GM08714 (cell line): Measurements from ENCODE around the gene RAB38.

Source experiments
- H3K4me3 ChIP-seq: fragments of 200-500 bp; sonication (Bioruptor generic); 2 replicates; pipeline ENCODE4 v1.5.1; 2014; ENCODE audit warnings: mild to moderate bottlenecking, low read length, inconsistent platforms
- ZNF274 ChIP-seq: IDR thresholded peaks from 2 replicates; pipeline ENCODE4 v1.6.1; 2012; ENCODE audit warnings: mild to moderate bottlenecking, low read depth, low read length

The RAB38 gene

GRCh38 chr11:88151709-88152265 lies 23.5 kb downstream of the RAB38 start:
- no peak overlapping the region for H3K4me3 ChIP-seq
- no peak for TF ChIP-seq ZNF274

GRCh38 chr11:88146106-88146505 lies 29.1 kb downstream of the RAB38 start:
- no peak for TF ChIP-seq ZNF274
- H3K4me3 ChIP-seq: no peak overlapping the region

- no peak for TF ChIP-seq ZNF274
- no peak overlapping the region for H3K4me3 ChIP-seq
These were observed 35.4 kb downstream of the RAB38 start for GRCh38 chr11:88139865-88140264.

- no peak overlapping the region for H3K4me3 ChIP-seq
- TF ChIP-seq ZNF274: no peak
These were observed 43.3 kb downstream of the RAB38 start for GRCh38 chr11:88131764-88132470.

GRCh38 chr11:88122956-88123355 lies 52.3 kb downstream of the RAB38 start:
- TF ChIP-seq ZNF274: no peak
- no peak overlapping the region for H3K4me3 ChIP-seq

GRCh38 chr11:88119561-88119960 lies 55.7 kb downstream of the RAB38 start:
- no peak for TF ChIP-seq ZNF274
- H3K4me3 ChIP-seq: no peak overlapping the region

GRCh38 chr11:88117281-88117858 lies 57.9 kb downstream of the RAB38 start:
- TF ChIP-seq ZNF274: no peak
- no peak overlapping the region for H3K4me3 ChIP-seq

GRCh38 chr11:88115828-88116755 lies 59.2 kb downstream of the RAB38 start:
- TF ChIP-seq ZNF274: no peak
- H3K4me3 ChIP-seq: no peak overlapping the region

- H3K4me3 ChIP-seq: no peak overlapping the region
- TF ChIP-seq ZNF274: no peak
These were observed 60.7 kb downstream of the RAB38 start for GRCh38 chr11:88114486-88115045.

GRCh38 chr11:88106666-88107065 lies 68.6 kb downstream of the RAB38 start:
- no peak for TF ChIP-seq ZNF274
- H3K4me3 ChIP-seq: no peak overlapping the region

- no peak for TF ChIP-seq ZNF274
- no peak overlapping the region for H3K4me3 ChIP-seq
These were observed 69.3 kb downstream of the RAB38 start for GRCh38 chr11:88105951-88106350.

- H3K4me3 ChIP-seq: no peak overlapping the region
- no peak for TF ChIP-seq ZNF274
These were observed 69.7 kb downstream of the RAB38 start for GRCh38 chr11:88105526-88105925.

- no peak for TF ChIP-seq ZNF274
- H3K4me3 ChIP-seq: no peak overlapping the region
These were observed 70.8 kb downstream of the RAB38 start for GRCh38 chr11:88104408-88104807.
